Prostate gland (tissue), 2 donors: Measurements from ENCODE around the gene KRTAP9-2. TPM values are rescaled to one million over a fixed set of nuclear protein-coding genes. Genes with fewer than 3 reads are reported as not detected.
"Not testable (repeated sequence)": the region's sequence is repeated elsewhere in the genome, so short reads cannot be mapped to it uniquely, and the experiment has no call there.

Source experiments
- DNase-seq: peaks from one replicate; pipeline ENCODE4 v3.0.0-alpha.2; 2019; ENCODE audit warnings: low spot score
- H3K27ac ChIP-seq, 2 donors: fragments of 200-600 bp; sonication (generic); 2 replicates each; pipeline ENCODE4 v1.5.1; 2017 to 2019
- H3K27me3 ChIP-seq: fragments of 200-600 bp; sonication (generic); replicated peaks from 2 replicates; pipeline ENCODE4 v1.5.1; 2019; ENCODE audit not compliant: insufficient read depth
- H3K36me3 ChIP-seq, 2 donors: fragments of 200-600 bp; sonication (generic); 1 replicate in 1 of 2; 2 replicates in 1 of 2; pipeline versions ENCODE4 v1.5.1 to v1.8.1; 2017 to 2019
- H3K4me1 ChIP-seq: fragments of 200-600 bp; sonication (generic); replicated peaks from 2 replicates; pipeline ENCODE4 v1.5.1; 2019
- H3K4me3 ChIP-seq, 2 donors: fragments of 200-600 bp; sonication (generic); 2 replicates each; pipeline ENCODE4 v1.5.1; 2017 to 2019
- H3K9me3 ChIP-seq: fragments of 200-600 bp; sonication (generic); 2 replicates; pipeline ENCODE4 v1.5.1; 2017
- CTCF ChIP-seq, 4 experiments: fragments of 200-600 bp in 2 of 4; fragments of 450-650 bp in 2 of 4; sonication (generic) in 2 of 4; IDR thresholded peaks; 1 replicate in 3 of 4; 2 replicates in 1 of 4; pipeline ENCODE4 v1.5.1; 2016 to 2019; ENCODE audit warnings: antibody characterized with exemption in 4 of 4, mild to moderate bottlenecking in 2 of 4, moderate library complexity in 2 of 4
- POLR2A ChIP-seq: fragments of 450-650 bp; IDR thresholded peaks from one replicate; pipeline ENCODE4 v1.6.1; 2016; ENCODE audit warnings: antibody characterized with exemption, mild to moderate bottlenecking
- POLR2AphosphoS5 ChIP-seq: sonication (generic); formaldehyde crosslinking; IDR thresholded peaks from one replicate; pipeline ENCODE4 v1.6.1; 2017; ENCODE audit warnings: antibody characterized with exemption
- WGBS: methylation state at CpG from one replicate; pipeline ENCODE4 v1.1.5; 2018; 5-methylcytosine and 5-hydroxymethylcytosine counted together
- intact Hi-C: fragments of 100-400 bp; cut with DNase I; formaldehyde crosslinking; loops from one replicate; pipeline ENCODE4 v1.14.2; 2022
- total RNA-seq, 2 donors: library from RNA; depleted of rRNA; stranded (reverse); fragments of >200 nt; gene quantifications; one replicate each; pipeline ENCODE4 v1.1.0, GENCODE V29; 2016

Gene KRTAP9-2
- total RNA-seq, 2 donors from 2014 or later = not detected

- H3K27ac ChIP-seq, H3K36me3 ChIP-seq, H3K27me3 ChIP-seq, H3K9me3 ChIP-seq, H3K4me1 ChIP-seq, intact Hi-C loops, DNase-seq, H3K4me3 ChIP-seq: not testable (repeated sequence)
- WGBS = 71% methylated on average over 2 of the region's 2 CpGs
These were observed 23.3 kb downstream of the KRTAP9-2 start, which contains the start of gene KRTAP9-4 for GRCh38 chr17:41249637-41250240. Gene KRTAP9-4, plus strand, starts transcription at chr17:41249687. Its CDS starts 34 bp downstream, at chr17:41249721.

- no peak for TF ChIP-seq POLR2AphosphoS5
- no peak for TF ChIP-seq POLR2A
- no peak for TF ChIP-seq CTCF (IDR thresholded peaks at IDR 0.05)
- H3K9me3 ChIP-seq = no peaks in the 10 kb centered on the region
- DNase-seq = no peak
These were observed 24.8 kb downstream of the KRTAP9-2 start for GRCh38 chr17:41251261-41251660.

GRCh38 chr17:41254861-41255260, 28.4 kb downstream of the KRTAP9-2 start:
- Histone ChIP-seq H3K36me3 (no peaks in the 10 kb centered on the region), H3K4me1 (no peaks in the 10 kb centered on the region), H3K9me3 (no peaks in the 10 kb centered on the region), H3K27ac (no peak overlapping the region), H3K27me3 (no peaks in the 10 kb centered on the region), H3K4me3 (no peak overlapping the region)
- TF ChIP-seq POLR2AphosphoS5 (no peak), CTCF (IDR thresholded peaks at IDR 0.05) (no peak), POLR2A (no peak)
- DNase-seq = no peak
- 0% methylated on average over 1 of the region's 1 CpG for WGBS
- intact Hi-C loops = no loop called here

More at GRCh38 chr17:41251261-41251660, 24.8 kb downstream of the KRTAP9-2 start:
- no peaks in the 10 kb centered on the region for H3K36me3 ChIP-seq
- H3K4me1 ChIP-seq = no peaks in the 10 kb centered on the region
- no peak overlapping the region for H3K4me3 ChIP-seq
- no peaks in the 10 kb centered on the region for H3K27me3 ChIP-seq
- 100% methylated on average over 1 of the region's 1 CpG for WGBS
- H3K27ac ChIP-seq = no peak overlapping the region
- intact Hi-C loops = no loop called here

GRCh38 chr17:41255381-41256290, 29.2 kb downstream of the KRTAP9-2 start, which contains the start of gene KRTAP9-9:
Gene KRTAP9-9, plus strand, starts transcription at chr17:41255384.
- intact Hi-C loops, H3K4me3 ChIP-seq, DNase-seq, H3K27me3 ChIP-seq, H3K36me3 ChIP-seq, H3K4me1 ChIP-seq, H3K27ac ChIP-seq, H3K9me3 ChIP-seq: not testable (repeated sequence)
- 88% methylated on average over 4 of the region's 5 CpGs for WGBS

GRCh38 chr17:41256291-41256685, 29.8 kb downstream of the KRTAP9-2 start:
- no peak overlapping the region for H3K4me3 ChIP-seq
- no peak for DNase-seq
- H3K9me3 ChIP-seq = no peaks in the 10 kb centered on the region
- TF ChIP-seq POLR2A (no peak), CTCF (IDR thresholded peaks at IDR 0.05) (no peak), POLR2AphosphoS5 (no peak)
- 88% methylated on average over 1 of the region's 1 CpG for WGBS
- H3K36me3 ChIP-seq = no peaks in the 10 kb centered on the region
- H3K27ac ChIP-seq = no peak overlapping the region
- intact Hi-C loops = no loop called here
- H3K27me3 ChIP-seq = no peaks in the 10 kb centered on the region
- H3K4me1 ChIP-seq = no peaks in the 10 kb centered on the region
